Motor neuron (in vitro differentiated cells): ENCODE results near the gene RTN4R. TPM values are rescaled to one million over a fixed set of nuclear protein-coding genes. Genes with fewer than 3 reads are reported as not detected.
"Not testable (repeated sequence)": the region's sequence is repeated elsewhere in the genome, so short reads cannot be mapped to it uniquely, and the experiment has no call there.

Source experiments
- ATAC-seq, 8 experiments: fragments of 200-7000 bp; cut with Tn5 transposase; replicated peaks in 6 of 8; 2 replicates each; pipeline ENCODE4 v1.8.0; 2021; ENCODE audit warnings: mild to moderate bottlenecking in 8 of 8, moderate library complexity in 8 of 8
- H3K27ac ChIP-seq, 2 donors: fragments of 250-450 bp; sonication (Bioruptor Pico); 2 replicates each; pipeline ENCODE4 v1.9.0; 2021; ENCODE audit warnings: antibody characterized with exemption in 2 of 2, mild to moderate bottlenecking in 2 of 2, moderate library complexity in 1 of 2
- H3K4me1 ChIP-seq, 2 donors: fragments of 250-450 bp; sonication (Bioruptor Pico); replicated peaks in 1 of 2; 2 replicates each; pipeline ENCODE4 v1.6.1; 2021; ENCODE audit warnings: antibody characterized with exemption in 2 of 2, mild to moderate bottlenecking in 2 of 2, moderate library complexity in 1 of 2
- H3K4me3 ChIP-seq, 5 donors: fragments of 250-450 bp; sonication (Bioruptor Pico); 2 replicates each; pipeline ENCODE4 v1.9.0; 2021; ENCODE audit warnings: antibody characterized with exemption in 5 of 5, mild to moderate bottlenecking in 5 of 5, moderate library complexity in 4 of 5
- WGBS, 10 experiments: fragments of 450-650 bp; shearing (Covaris generic); methylation state at CpG; one replicate each; pipeline ENCODE4 v1.0.0; 2022; 5-methylcytosine and 5-hydroxymethylcytosine counted together
- in situ Hi-C, 9 experiments: fragments of 400-800 bp; cut with MboI; loops; one replicate each; pipeline ENCODE4 v1.15.0; 2021; ENCODE audit warnings: low sequenced_read_pairs in 9 of 9, low pct_unique_long_range_greater_than_20kb in 2 of 9; ENCODE audit not compliant: unreplicated experiment in 9 of 9
- total RNA-seq, 8 experiments: library from RNA; unstranded; fragments of 300-600 nt; gene quantifications; 2 replicates each; pipeline versions ENCODE4 v1.2.3 to v1.2.4, GENCODE V29; 2022

The RTN4R gene
- total RNA-seq, 8 experiments from 2014 or later: 1.0 to 17.7 (median 6.3) TPM

- no CpG with 5 or more reads among the region's 21 CpGs for WGBS, 10 experiments
- not testable (repeated sequence) for H3K27ac ChIP-seq, H3K4me1 ChIP-seq, H3K4me3 ChIP-seq
- in situ Hi-C loops: loop anchor here in 3 of 9 experiments (10.0 to 25.0 kb wide), 2 partner anchors 118 to 125 kb away; partner anchors contain the start of gene CCDC188 (in 3 of the 3)
- peak in 5 of 8 experiments; percentile 34 to 78 (median 60) for ATAC-seq
These were observed 12.0 kb upstream of the RTN4R start for GRCh38 chr22:20280163-20280562.

- ATAC-seq: peak in 1 of 8 experiments; percentile 7
- in situ Hi-C loops: loop anchor here in 5 of 9 experiments (5.0 to 25.0 kb wide), 3 partner anchors 117 to 125 kb away; partner anchors contain the start of gene CCDC188 (in 4 of the 5)
- Histone ChIP-seq H3K4me1 (peaks cover 6 to 7% of the 10 kb centered on the region in 2 donors), H3K4me3 (no peak overlapping the region), H3K27ac (no peak overlapping the region)
- WGBS, 10 experiments: 60 to 85% (median 78%) methylated on average over 1 to 10 of the region's 15 CpGs; no CpG with 5 or more reads in 7 of the 10 experiments
These were observed 11.6 kb upstream of the RTN4R start for GRCh38 chr22:20279662-20280134.

- 90% methylated on average over 2 of the region's 22 CpGs; no CpG with 5 or more reads in 9 of the 10 experiments for WGBS, 10 experiments
- ATAC-seq, H3K4me3 ChIP-seq, H3K27ac ChIP-seq: not testable (repeated sequence)
- H3K4me1 ChIP-seq: peaks cover 9 to 11% of the 10 kb centered on the region in 2 donors
- in situ Hi-C loops: loop anchor here in 3 of 9 experiments (5.0 to 25.0 kb wide), 3 partner anchors 117 to 124 kb away; partner anchors contain the start of gene CCDC188 (in 2 of the 3)
These were observed 10.8 kb upstream of the RTN4R start for GRCh38 chr22:20278726-20279490.

GRCh38 chr22:20277936-20278635 is 10.0 kb upstream of the RTN4R start:
- no CpG with 5 or more reads among the region's 18 CpGs for WGBS, 10 experiments
- in situ Hi-C loops: loop anchor here in 3 of 9 experiments (5.0 to 25.0 kb wide), 3 partner anchors 116 to 123 kb away; partner anchors contain the start of gene CCDC188 (in 2 of the 3)
- ATAC-seq, H3K27ac ChIP-seq, H3K4me3 ChIP-seq: not testable (repeated sequence)
- peaks cover 10 to 15% of the 10 kb centered on the region in 2 donors for H3K4me1 ChIP-seq

- Histone ChIP-seq H3K27ac (no peak overlapping the region), H3K4me1 (peaks cover 10 to 15% of the 10 kb centered on the region in 2 donors), H3K4me3 (no peak overlapping the region)
- no peak for ATAC-seq
- in situ Hi-C loops: loop anchor here in 3 of 9 experiments (5.0 to 25.0 kb wide), 3 partner anchors 114 to 122 kb away; partner anchors contain the start of gene CCDC188 (in 2 of the 3)
- WGBS, 10 experiments: 10 to 80% (median 50%) methylated on average over 1 to 6 of the region's 7 CpGs; no CpG with 5 or more reads in 6 of the 10 experiments
These were observed 8.3 kb upstream of the RTN4R start for GRCh38 chr22:20276468-20276867.

GRCh38 chr22:20275836-20276235 is 7.7 kb upstream of the RTN4R start:
- WGBS, 10 experiments: 67 to 100% (median 90%) methylated on average over 1 to 11 of the region's 13 CpGs; no CpG with 5 or more reads in 1 of the 10 experiments
- no peak for ATAC-seq
- in situ Hi-C loops: loop anchor here in 3 of 9 experiments (5.0 to 25.0 kb wide), 3 partner anchors 114 to 121 kb away; partner anchors contain the start of gene CCDC188 (in 2 of the 3)
- Histone ChIP-seq H3K4me3 (no peak overlapping the region), H3K4me1 (peaks cover 14 to 19% of the 10 kb centered on the region in 2 donors), H3K27ac (peak overlapping the region in 1 of 2 donors; percentile 7)

GRCh38 chr22:20275325-20275724 is 7.2 kb upstream of the RTN4R start:
- in situ Hi-C loops: loop anchor here in 3 of 9 experiments (5.0 to 25.0 kb wide), 3 partner anchors 113 to 121 kb away; partner anchors contain the start of gene CCDC188 (in 2 of the 3)
- H3K27ac ChIP-seq: not testable (repeated sequence)
- WGBS, 10 experiments: no CpG with 5 or more reads among the region's 7 CpGs

GRCh38 chr22:20274374-20274773 is 6.3 kb upstream of the RTN4R start:
- ATAC-seq: peak in 1 of 8 experiments; percentile 4
- H3K4me1 ChIP-seq: peaks cover 18 to 24% of the 10 kb centered on the region in 2 donors
- H3K4me3 ChIP-seq, H3K27ac ChIP-seq: not testable (repeated sequence)
- in situ Hi-C loops: loop anchor here in 3 of 9 experiments (10.0 to 25.0 kb wide), 2 partner anchors 112 to 120 kb away; partner anchors contain the start of gene CCDC188 (in 3 of the 3)
- WGBS, 10 experiments: 76% methylated on average over 3 of the region's 10 CpGs; no CpG with 5 or more reads in 9 of the 10 experiments

More at GRCh38 chr22:20275325-20275724, 7.2 kb upstream of the RTN4R start:
- peak in 3 of 8 experiments; percentile 17 to 34 (median 24) for ATAC-seq
- peaks cover 16 to 22% of the 10 kb centered on the region in 2 donors for H3K4me1 ChIP-seq
- H3K4me3 ChIP-seq: not testable (repeated sequence)

- in situ Hi-C loops: loop anchor here in 3 of 9 experiments (10.0 to 25.0 kb wide), 2 partner anchors 111 to 119 kb away; partner anchors contain the start of gene CCDC188 (in 3 of the 3)
- no CpG with 5 or more reads among the region's 12 CpGs for WGBS, 10 experiments
- peaks cover 23 to 29% of the 10 kb centered on the region in 2 donors for H3K4me1 ChIP-seq
- no peak overlapping the region for H3K4me3 ChIP-seq
- no peak overlapping the region for H3K27ac ChIP-seq
- peak in 7 of 8 experiments; percentile 20 to 61 (median 51) for ATAC-seq
These were observed 5.7 kb upstream of the RTN4R start for GRCh38 chr22:20273758-20274181.

GRCh38 chr22:20272700-20273099 is 4.6 kb upstream of the RTN4R start:
- Histone ChIP-seq H3K4me1 (peaks cover 26 to 33% of the 10 kb centered on the region in 2 donors), H3K27ac (no peak overlapping the region), H3K4me3 (no peak overlapping the region)
- in situ Hi-C loops: loop anchor here in 3 of 9 experiments (10.0 to 25.0 kb wide), 2 partner anchors 110 to 118 kb away; partner anchors contain the start of gene CCDC188 (in 3 of the 3)
- WGBS, 10 experiments: no CpG with 5 or more reads among the region's 13 CpGs
- no peak for ATAC-seq

GRCh38 chr22:20272174-20272573 is 4.1 kb upstream of the RTN4R start:
- Histone ChIP-seq H3K27ac (no peak overlapping the region), H3K4me1 (peaks cover 26 to 34% of the 10 kb centered on the region in 2 donors), H3K4me3 (no peak overlapping the region)
- WGBS, 10 experiments: 93 to 100% methylated on average over 1 to 8 of the region's 9 CpGs; no CpG with 5 or more reads in 8 of the 10 experiments
- ATAC-seq: no peak
- in situ Hi-C loops: loop anchor here in 3 of 9 experiments (10.0 to 25.0 kb wide), 2 partner anchors 110 to 117 kb away; partner anchors contain the start of gene CCDC188 (in 3 of the 3)
